Ovary (tissue), 9 donors: ENCODE data around the gene CTRB2. TPM values are rescaled to one million over a fixed set of nuclear protein-coding genes. Genes with fewer than 3 reads are reported as not detected.

Experiments
- DNase-seq, 5 donors: peaks; one replicate each; pipeline ENCODE4 v3.0.0-alpha.2; 2019 to 2020
- H3K27ac ChIP-seq, 2 donors: fragments of 200-600 bp; one replicate each; pipeline versions ENCODE4 v1.5.1 to v1.8.0; 2019 to 2022
- H3K27me3 ChIP-seq: fragments of 200-600 bp; one replicate; pipeline ENCODE4 v1.8.0; 2022
- H3K36me3 ChIP-seq: fragments of 200-600 bp; sonication (generic); one replicate; pipeline ENCODE4 v1.5.1; 2019
- H3K4me1 ChIP-seq: one replicate; pipeline ENCODE4 v1.8.1; 2013; ENCODE audit warnings: mild to moderate bottlenecking, moderate library complexity; ENCODE audit not compliant: insufficient read depth
- H3K4me3 ChIP-seq: fragments of 200-600 bp; sonication (generic); one replicate; pipeline ENCODE4 v1.5.1; 2017
- H3K9me3 ChIP-seq, 2 donors: fragments of 200-600 bp in 1 of 2; sonication (generic) in 1 of 2; one replicate each; pipeline versions ENCODE4 v1.5.1 to v1.8.1; 2013 to 2019; ENCODE audit warnings: mild to moderate bottlenecking in 1 of 2, moderate library complexity in 1 of 2
- EP300 ChIP-seq: sonication (generic); formaldehyde crosslinking; IDR thresholded peaks from one replicate; pipeline ENCODE4 v1.6.1; 2017; ENCODE audit warnings: antibody characterized with exemption
- POLR2A ChIP-seq: fragments of 450-650 bp; IDR thresholded peaks from one replicate; pipeline ENCODE4 v1.6.1; 2017; ENCODE audit warnings: antibody characterized with exemption, mild to moderate bottlenecking, moderate library complexity
- WGBS, 3 donors: extraction: QIAGEN DNeasy Blood & Tissue Kit in 1 of 3; methylation state at CpG; one replicate each; pipeline versions ENCODE4 v1.1.5 to v1.1.7; 2013 to 2017; 5-methylcytosine and 5-hydroxymethylcytosine counted together
- intact Hi-C, 4 donors: fragments of 100-400 bp; cut with DNase I; formaldehyde crosslinking; loops; one replicate each; pipeline versions ENCODE4 v1.11.0 to v1.15.1; 2022 to 2023
- polyA plus RNA-seq, 2 donors: library from polyadenylated mRNA; stranded (reverse); fragments of 200-250 nt in 1 of 2; fragments of 350-450 nt in 1 of 2; fragmentation: Illumina TruSeq in 1 of 2; extraction: RNeasy Lipid Tissue Mini Kit (QIAGEN cat#74804) in 1 of 2; gene quantifications; one replicate each; pipeline ENCODE4 v1.2.3, GENCODE V29; 2013 to 2014
- total RNA-seq, 7 donors: library from RNA; depleted of rRNA in 2 of 7; stranded (reverse); fragments of >200 nt in 2 of 7; fragmentation: NEBNext Ultra II Directional in 3 of 7; extraction: Animal tissue kit (Norgen Biotek cat#: 25700) in 3 of 7; gene quantifications; one replicate each; pipeline versions ENCODE4 v1.1.0 to v1.2.4, GENCODE V29; 2016 to 2023
- TF ChIP-seq, protein P1 (sequence below), 3 donors: fragments of 450-650 bp in 2 of 3; fragments of 200-600 bp in 1 of 3; IDR thresholded peaks; one replicate each; pipeline versions ENCODE4 v1.5.1 to v1.8.0; 2016 to 2022; ENCODE audit warnings: antibody characterized with exemption in 3 of 3, mild to moderate bottlenecking in 1 of 3
- donor health status: DM: no; HTN: no; CAD: no; lungs with moderate emphysema.
- donor health status: DM: no; HTN: no; CAD: no.
- donor health status: Bipolar disorder and iron deficiency.
- donor health status: DM: yes; HTN: yes; CAD: no.
- donor health status: DM: no; HTN: no; CAD: no.
- donor health status: DM: yes; HTN: yes; CAD: no.

The CTRB2 gene
- total and polyA plus RNA-seq, 9 donors = 0.62 to 28.7 (median 2.8) TPM; not detected in 4

DNA sequence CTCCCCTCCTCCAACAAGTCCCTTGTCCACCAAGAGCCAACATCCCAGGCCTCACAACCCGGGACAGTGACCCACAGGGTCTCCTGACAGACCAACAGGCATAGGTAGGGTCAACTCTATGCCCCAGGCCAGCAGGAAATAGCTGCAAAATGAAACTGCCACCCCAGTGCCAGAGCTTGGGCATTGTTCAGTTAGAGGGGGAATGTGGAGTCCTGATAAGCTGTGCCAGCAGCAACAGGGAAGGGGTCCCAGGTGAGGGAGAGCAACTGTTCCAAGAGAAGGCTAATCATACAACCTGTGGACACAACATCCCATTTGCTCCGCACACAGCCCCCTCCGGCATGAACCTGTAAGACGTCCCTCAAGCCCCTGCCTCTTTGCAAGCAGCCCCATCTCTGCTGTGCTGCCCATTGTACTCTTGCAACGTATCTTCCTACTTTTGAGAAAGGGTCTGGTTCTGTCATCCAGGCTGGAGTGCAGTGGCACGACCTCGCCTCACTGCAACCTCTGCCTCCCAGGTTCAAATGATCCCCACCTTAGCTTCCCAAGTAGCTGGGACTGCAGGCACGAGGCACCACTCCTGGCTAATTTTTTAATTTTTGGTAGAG, 17.2 kb downstream of the CTRB2 start:
- no peak for DNase-seq

DNA sequence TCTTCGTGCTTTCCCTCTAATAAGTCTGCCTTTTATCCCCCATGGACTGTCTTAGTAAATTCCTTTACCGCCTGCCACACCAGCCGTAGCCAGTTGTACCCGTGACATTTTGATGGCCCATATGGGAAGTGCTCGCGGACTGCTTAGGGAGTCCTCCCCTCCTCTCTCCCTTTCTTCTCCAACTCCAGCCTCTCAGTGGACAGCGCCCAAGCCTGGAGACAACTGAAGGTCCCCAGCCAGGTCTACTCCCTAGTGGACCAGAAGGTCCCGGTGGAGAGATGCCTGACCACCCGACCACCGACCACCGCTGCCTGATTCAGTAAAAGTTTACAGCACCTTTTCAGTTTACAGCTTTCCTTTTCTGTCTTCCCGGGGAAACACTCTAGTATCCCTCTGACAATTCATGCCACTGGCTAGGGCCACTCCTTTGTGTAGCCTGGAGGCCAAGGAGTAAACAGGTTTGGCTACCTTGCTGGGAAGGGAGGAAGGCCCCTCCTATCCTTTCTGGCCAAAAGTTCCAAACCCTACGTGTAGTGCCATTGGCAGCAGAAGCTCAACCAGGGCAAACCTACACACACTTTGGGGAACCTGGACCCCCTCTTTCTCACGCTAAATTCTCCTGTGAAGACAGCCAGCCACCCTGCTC, 18.0 kb downstream of the CTRB2 start:
- H3K4me3 ChIP-seq = no peak overlapping the region
- no peak overlapping the region for H3K27ac ChIP-seq
- WGBS, 3 donors = 86 to 88% (median 86%) methylated on average over 14 of the region's 14 CpGs
- DNase-seq = no peak
- no peak for TF ChIP-seq POLR2A
- H3K36me3 ChIP-seq = no peaks in the 10 kb centered on the region
- no peaks in the 10 kb centered on the region for H3K27me3 ChIP-seq
- intact Hi-C loops = no loop called here
- H3K9me3 ChIP-seq = no peaks in the 10 kb centered on the region
- H3K4me1 ChIP-seq = no peaks in the 10 kb centered on the region

More for the DNA sequence above, 17.2 kb downstream of the CTRB2 start:
- 77 to 86% (median 81%) methylated on average over 8 of the region's 8 CpGs for WGBS, 3 donors
- no peaks in the 10 kb centered on the region for H3K36me3 ChIP-seq
- no peak overlapping the region for H3K4me3 ChIP-seq
- no peaks in the 10 kb centered on the region for H3K9me3 ChIP-seq
- H3K27me3 ChIP-seq = no peaks in the 10 kb centered on the region
- TF ChIP-seq EP300 = no peak
- no peak for TF ChIP-seq POLR2A
- TF ChIP-seq, protein P1, sequence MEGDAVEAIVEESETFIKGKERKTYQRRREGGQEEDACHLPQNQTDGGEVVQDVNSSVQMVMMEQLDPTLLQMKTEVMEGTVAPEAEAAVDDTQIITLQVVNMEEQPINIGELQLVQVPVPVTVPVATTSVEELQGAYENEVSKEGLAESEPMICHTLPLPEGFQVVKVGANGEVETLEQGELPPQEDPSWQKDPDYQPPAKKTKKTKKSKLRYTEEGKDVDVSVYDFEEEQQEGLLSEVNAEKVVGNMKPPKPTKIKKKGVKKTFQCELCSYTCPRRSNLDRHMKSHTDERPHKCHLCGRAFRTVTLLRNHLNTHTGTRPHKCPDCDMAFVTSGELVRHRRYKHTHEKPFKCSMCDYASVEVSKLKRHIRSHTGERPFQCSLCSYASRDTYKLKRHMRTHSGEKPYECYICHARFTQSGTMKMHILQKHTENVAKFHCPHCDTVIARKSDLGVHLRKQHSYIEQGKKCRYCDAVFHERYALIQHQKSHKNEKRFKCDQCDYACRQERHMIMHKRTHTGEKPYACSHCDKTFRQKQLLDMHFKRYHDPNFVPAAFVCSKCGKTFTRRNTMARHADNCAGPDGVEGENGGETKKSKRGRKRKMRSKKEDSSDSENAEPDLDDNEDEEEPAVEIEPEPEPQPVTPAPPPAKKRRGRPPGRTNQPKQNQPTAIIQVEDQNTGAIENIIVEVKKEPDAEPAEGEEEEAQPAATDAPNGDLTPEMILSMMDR (IDR thresholded peaks at IDR 0.05) = no peak
- H3K4me1 ChIP-seq = no peaks in the 10 kb centered on the region
- no peak overlapping the region for H3K27ac ChIP-seq
- intact Hi-C loops = loop anchor here in 1 of 4 donors (10.0 kb wide), 1 partner anchor 575 kb away; no protein-coding TSS in a partner anchor

DNA sequence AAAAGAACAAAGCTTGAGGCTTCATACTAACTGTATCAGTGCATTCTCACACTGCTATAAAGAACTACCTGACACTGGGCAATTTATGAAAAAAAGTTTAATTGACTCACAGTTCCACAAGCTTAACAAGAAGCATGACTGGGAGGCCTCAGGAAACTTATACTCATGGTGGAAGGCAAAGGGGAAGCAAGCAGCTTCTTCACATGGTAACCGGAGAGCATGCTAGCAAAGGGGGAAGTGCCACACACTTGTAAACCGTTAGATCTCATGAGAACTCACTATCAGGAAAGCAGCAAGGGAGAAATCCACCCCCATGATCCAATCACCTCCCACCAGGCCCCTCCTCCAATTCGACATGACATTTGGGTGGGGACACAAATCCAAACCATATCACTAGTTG, 25.3 kb downstream of the CTRB2 start:
- peaks cover 0 to 1% of the 10 kb centered on the region in 2 donors for H3K9me3 ChIP-seq
- no peaks in the 10 kb centered on the region for H3K36me3 ChIP-seq
- no peaks in the 10 kb centered on the region for H3K27me3 ChIP-seq
- H3K27ac ChIP-seq = no peak overlapping the region
- DNase-seq = no peak
- intact Hi-C loops = no loop called here
- no peaks in the 10 kb centered on the region for H3K4me1 ChIP-seq
- no peak overlapping the region for H3K4me3 ChIP-seq
- no peak for TF ChIP-seq EP300
- WGBS, 3 donors = 29 to 44% (median 32%) methylated on average over 3 of the region's 3 CpGs

DNA sequence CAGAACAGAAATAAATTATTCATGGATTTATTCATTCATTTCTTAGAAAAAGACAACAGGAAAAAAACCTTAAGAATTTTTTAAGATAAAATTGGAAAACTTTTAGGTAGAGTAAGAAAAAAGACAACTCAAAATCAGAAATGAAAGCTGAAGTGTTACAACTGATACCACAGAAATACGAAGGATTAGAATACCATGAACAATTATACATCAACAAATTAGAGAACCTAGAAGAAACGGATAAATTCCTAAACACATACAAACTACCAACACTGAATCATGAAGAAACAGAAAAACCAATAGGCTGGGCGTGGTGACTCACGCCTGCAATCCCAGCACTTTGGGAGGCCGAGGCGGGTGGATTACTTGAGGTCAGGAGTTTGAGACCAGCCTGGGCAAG, 27.8 kb downstream of the CTRB2 start:
- H3K27me3 ChIP-seq = no peaks in the 10 kb centered on the region
- H3K36me3 ChIP-seq = no peaks in the 10 kb centered on the region
- WGBS, 3 donors = 92 to 95% (median 94%) methylated on average over 6 of the region's 6 CpGs
- H3K27ac ChIP-seq = no peak overlapping the region
- H3K4me3 ChIP-seq = no peak overlapping the region
- intact Hi-C loops = no loop called here
- DNase-seq = no peak
- H3K4me1 ChIP-seq = no peaks in the 10 kb centered on the region
- TF ChIP-seq, protein P1 (IDR thresholded peaks at IDR 0.05) = no peak
- TF ChIP-seq EP300 (no peak), POLR2A (no peak)
- H3K9me3 ChIP-seq = peaks cover 0 to 6% of the 10 kb centered on the region in 2 donors

DNA sequence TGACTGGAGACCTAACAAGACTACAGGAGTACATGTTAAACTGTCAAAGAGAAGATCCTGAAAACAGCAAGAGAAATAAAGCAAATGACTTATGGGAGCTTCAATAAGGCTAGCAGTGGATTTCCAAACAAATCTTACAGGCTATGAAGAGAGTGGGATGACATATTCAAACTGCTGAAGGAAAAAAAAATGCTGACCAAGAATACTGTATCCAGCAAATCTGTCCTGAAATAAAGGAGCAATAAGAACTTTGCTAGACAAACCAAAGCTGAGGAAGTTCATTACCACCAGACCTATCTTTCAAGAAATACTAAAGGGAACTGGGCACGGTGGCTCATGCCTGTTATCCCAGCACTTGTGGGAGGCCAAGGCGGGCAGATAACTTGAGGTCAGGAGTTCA, 30.0 kb downstream of the CTRB2 start:
- H3K36me3 ChIP-seq = no peaks in the 10 kb centered on the region
- DNase-seq = no peak
- H3K27me3 ChIP-seq = no peaks in the 10 kb centered on the region
- H3K27ac ChIP-seq = no peak overlapping the region
- no peaks in the 10 kb centered on the region for H3K4me1 ChIP-seq
- TF ChIP-seq EP300 (no peak), POLR2A (no peak)
- TF ChIP-seq, protein P1 (IDR thresholded peaks at IDR 0.05) = no peak
- 91 to 95% (median 94%) methylated on average over 2 of the region's 2 CpGs for WGBS, 3 donors
- H3K9me3 ChIP-seq = peaks cover 0 to 6% of the 10 kb centered on the region in 2 donors
- H3K4me3 ChIP-seq = no peak overlapping the region
- intact Hi-C loops = no loop called here
